Thoracic aorta (tissue), 2 donors: ENCODE data around the gene NOX3. TPM values are rescaled to one million over a fixed set of nuclear protein-coding genes. Genes with fewer than 3 reads are reported as not detected.

Source experiments
- ATAC-seq: fragments of 150-250 bp; one replicate; pipeline ENCODE4 v1.8.0; 2017; ENCODE audit warnings: low read depth; ENCODE audit not compliant: insufficient number of reproducible peaks, low FRiP score
- DNase-seq: peaks from one replicate; pipeline ENCODE4 v3.0.0-alpha.2; 2020; ENCODE audit warnings: low spot score
- H3K27ac ChIP-seq, 2 donors: fragments of 200-600 bp; sonication (generic); 1 replicate in 1 of 2; 2 replicates in 1 of 2; pipeline ENCODE4 v1.5.1; 2016; ENCODE audit warnings: mild to moderate bottlenecking in 2 of 2, moderate library complexity in 2 of 2
- H3K27me3 ChIP-seq: fragments of 200-600 bp; sonication (generic); replicated peaks from 2 replicates; pipeline ENCODE4 v1.6.0; 2016; ENCODE audit warnings: mild to moderate bottlenecking; ENCODE audit not compliant: insufficient read depth
- H3K36me3 ChIP-seq: fragments of 200-600 bp; sonication (generic); one replicate; pipeline ENCODE4 v1.5.1; 2016
- H3K4me1 ChIP-seq, 2 donors: fragments of 200-600 bp; sonication (generic); 1 replicate in 1 of 2; 2 replicates in 1 of 2; pipeline versions ENCODE4 v1.5.1 to v1.6.0; 2016; ENCODE audit warnings: low read depth in 2 of 2, mild to moderate bottlenecking in 1 of 2; ENCODE audit not compliant: control insufficient read depth in 1 of 2
- H3K4me3 ChIP-seq: fragments of 200-600 bp; sonication (generic); 2 replicates; pipeline ENCODE4 v1.5.1; 2016; ENCODE audit warnings: mild to moderate bottlenecking
- H3K9me3 ChIP-seq: fragments of 200-600 bp; sonication (generic); 2 replicates; pipeline ENCODE4 v1.5.1; 2016
- total RNA-seq, 2 donors: library from RNA; depleted of rRNA; stranded (reverse); fragments of >200 nt; gene quantifications; one replicate each; pipeline versions ENCODE4 v1.1.0 to v1.2.3, GENCODE V29; 2016
- TF ChIP-seq, protein P1 (sequence below): fragments of 200-600 bp; sonication (generic); IDR thresholded peaks from one replicate; pipeline ENCODE4 v1.5.1; 2019; ENCODE audit warnings: antibody characterized with exemption

NOX3 gene
- total RNA-seq, 2 donors from 2014 or later = not detected

DNA sequence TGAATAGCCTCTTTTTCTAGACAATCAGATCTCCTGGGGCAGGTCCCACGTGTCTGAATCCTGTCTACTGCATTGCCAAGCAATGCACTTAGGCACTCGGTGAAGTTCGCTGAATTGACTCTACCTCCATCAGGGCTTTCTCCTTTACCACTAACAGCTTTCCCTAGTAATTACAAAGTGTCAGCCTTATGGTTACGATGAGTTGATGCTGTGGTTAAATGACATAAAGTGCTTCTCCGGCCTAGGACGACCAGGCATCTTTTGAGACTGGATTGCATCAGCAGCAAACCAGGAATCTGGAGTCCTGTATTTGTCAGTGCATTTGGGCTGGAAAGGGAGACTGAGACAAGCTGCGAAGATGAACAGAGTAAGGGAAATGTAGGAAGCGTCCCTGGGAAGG, 21.5 kb downstream of the NOX3 start:
- Histone ChIP-seq H3K36me3 (no peaks in the 10 kb centered on the region), H3K4me3 (no peak overlapping the region), H3K27ac (no peak overlapping the region), H3K27me3 (no peaks in the 10 kb centered on the region), H3K4me1 (peaks cover 0 to 4% of the 10 kb centered on the region in 2 donors), H3K9me3 (no peaks in the 10 kb centered on the region)
- DNase-seq (no peak), ATAC-seq (no peak)
- TF ChIP-seq, protein P1, sequence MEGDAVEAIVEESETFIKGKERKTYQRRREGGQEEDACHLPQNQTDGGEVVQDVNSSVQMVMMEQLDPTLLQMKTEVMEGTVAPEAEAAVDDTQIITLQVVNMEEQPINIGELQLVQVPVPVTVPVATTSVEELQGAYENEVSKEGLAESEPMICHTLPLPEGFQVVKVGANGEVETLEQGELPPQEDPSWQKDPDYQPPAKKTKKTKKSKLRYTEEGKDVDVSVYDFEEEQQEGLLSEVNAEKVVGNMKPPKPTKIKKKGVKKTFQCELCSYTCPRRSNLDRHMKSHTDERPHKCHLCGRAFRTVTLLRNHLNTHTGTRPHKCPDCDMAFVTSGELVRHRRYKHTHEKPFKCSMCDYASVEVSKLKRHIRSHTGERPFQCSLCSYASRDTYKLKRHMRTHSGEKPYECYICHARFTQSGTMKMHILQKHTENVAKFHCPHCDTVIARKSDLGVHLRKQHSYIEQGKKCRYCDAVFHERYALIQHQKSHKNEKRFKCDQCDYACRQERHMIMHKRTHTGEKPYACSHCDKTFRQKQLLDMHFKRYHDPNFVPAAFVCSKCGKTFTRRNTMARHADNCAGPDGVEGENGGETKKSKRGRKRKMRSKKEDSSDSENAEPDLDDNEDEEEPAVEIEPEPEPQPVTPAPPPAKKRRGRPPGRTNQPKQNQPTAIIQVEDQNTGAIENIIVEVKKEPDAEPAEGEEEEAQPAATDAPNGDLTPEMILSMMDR = no peak

DNA sequence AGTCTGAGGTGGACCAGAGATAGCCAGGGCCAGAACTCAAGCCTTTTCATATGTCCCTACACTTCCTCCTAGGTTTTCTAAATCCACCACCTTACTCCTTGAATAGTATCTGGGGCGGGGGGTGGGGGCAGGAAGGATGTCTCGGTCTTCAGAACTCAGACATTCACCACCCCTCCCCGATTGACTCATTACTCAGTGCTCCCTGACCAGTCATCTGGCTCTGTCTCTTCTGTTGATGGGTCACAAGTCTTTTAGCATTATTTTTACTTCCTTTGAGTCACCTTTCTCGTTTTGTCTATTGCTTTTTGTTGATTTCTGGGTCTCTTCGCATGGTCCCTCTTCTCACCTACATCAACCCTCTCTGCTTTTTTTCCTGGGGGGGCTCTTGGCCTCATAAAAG, 23.3 kb downstream of the NOX3 start:
- TF ChIP-seq, protein P1 = no peak
- Histone ChIP-seq H3K4me3 (no peak overlapping the region), H3K4me1 (peaks cover 0 to 4% of the 10 kb centered on the region in 2 donors), H3K27ac (no peak overlapping the region), H3K36me3 (no peaks in the 10 kb centered on the region), H3K9me3 (no peaks in the 10 kb centered on the region), H3K27me3 (no peaks in the 10 kb centered on the region)
- DNase-seq (no peak), ATAC-seq (no peak)

DNA sequence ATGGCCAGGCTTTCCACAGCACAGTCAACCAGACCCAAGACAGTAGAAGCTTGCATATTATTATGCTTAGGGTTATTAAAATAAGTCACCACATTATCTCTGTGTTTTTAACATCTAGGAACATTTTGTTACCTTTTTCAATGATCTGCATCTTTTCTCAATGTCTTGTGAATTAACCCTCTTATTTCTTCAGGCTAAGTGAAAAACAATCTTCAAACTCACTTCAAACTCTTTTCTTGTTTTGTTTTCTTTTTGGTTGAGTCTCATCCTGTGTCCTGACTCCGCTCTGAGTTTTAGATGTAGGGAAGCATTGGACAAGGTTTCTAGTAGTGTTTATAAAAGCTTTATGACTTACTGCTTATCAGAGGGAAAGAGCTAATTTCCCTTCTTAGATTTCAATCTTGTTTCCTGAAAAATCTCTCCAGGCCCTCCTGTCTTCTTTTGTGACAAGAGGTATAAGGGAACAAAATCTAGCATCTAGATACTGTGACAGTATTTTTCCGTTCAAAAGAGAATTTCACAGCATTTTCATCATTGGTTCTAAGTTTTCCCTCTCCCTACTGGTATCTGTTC, 26.2 kb downstream of the NOX3 start:
- H3K4me1 ChIP-seq = no peaks in the 10 kb centered on the region
- H3K27ac ChIP-seq = no peak overlapping the region
- no peaks in the 10 kb centered on the region for H3K27me3 ChIP-seq
- ATAC-seq = no peak
- H3K9me3 ChIP-seq = no peaks in the 10 kb centered on the region
- TF ChIP-seq, protein P1 = no peak
- DNase-seq = no peak
- no peak overlapping the region for H3K4me3 ChIP-seq
- H3K36me3 ChIP-seq = no peaks in the 10 kb centered on the region

DNA sequence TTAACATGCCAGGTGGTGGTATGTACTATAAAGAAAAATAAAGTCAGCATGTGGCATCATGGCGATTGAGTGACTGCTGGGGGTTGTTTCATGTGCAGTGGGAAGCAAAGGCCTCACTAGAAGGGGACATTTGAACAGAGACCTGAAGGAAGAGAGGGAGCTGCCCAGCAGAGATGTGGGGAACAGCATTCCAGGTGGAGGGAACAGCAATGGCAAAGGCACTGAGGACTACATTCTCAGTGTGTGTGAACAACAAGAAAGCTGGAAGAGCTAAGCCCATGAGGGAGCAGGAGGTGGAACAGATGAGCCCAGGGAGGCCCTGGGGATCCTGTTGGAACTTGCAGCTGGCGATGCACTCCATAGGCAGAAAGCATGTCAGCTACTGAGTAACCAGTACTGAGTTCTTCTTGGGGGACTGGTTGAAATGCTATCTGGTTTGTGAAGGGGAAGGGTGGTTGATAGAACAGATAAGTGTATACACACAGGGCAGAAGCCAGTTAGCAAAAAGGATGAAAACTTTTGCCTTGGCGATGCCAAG, 29.2 kb downstream of the NOX3 start:
- ATAC-seq = no peak
- no peaks in the 10 kb centered on the region for H3K27me3 ChIP-seq
- H3K4me1 ChIP-seq = no peaks in the 10 kb centered on the region
- no peak overlapping the region for H3K27ac ChIP-seq
- TF ChIP-seq, protein P1 = no peak
- no peaks in the 10 kb centered on the region for H3K36me3 ChIP-seq
- H3K4me3 ChIP-seq = no peak overlapping the region
- H3K9me3 ChIP-seq = no peaks in the 10 kb centered on the region
- DNase-seq = no peak

DNA sequence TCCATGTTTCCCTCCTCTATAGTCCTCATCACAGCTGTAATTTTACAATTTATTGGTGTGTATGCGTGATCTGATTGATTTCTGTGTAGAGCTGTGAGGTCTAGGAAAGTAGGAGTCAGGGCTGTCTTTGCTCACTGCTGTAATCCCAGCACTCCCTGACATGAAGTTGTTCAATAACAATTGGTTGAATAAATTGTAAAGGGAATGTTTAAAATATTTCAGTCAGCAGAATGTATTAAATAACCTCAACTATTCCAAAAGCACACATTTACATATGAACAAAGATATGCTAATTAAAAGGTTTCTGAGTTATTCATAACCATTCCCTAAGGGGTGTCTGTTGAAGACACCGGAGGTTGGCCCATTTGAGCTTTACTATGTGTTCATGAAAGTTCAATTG, 31.5 kb downstream of the NOX3 start:
- peaks cover 0 to under 1% of the 10 kb centered on the region in 2 donors for H3K4me1 ChIP-seq
- H3K4me3 ChIP-seq = no peak overlapping the region
- TF ChIP-seq, protein P1 = no peak
- no peak overlapping the region for H3K27ac ChIP-seq
- H3K36me3 ChIP-seq = no peaks in the 10 kb centered on the region
- H3K27me3 ChIP-seq = no peaks in the 10 kb centered on the region
- DNase-seq (no peak), ATAC-seq (no peak)
- H3K9me3 ChIP-seq = no peaks in the 10 kb centered on the region
